Adrenal gland (tissue), 12 donors: ENCODE data around the gene TAOK2. TPM values are rescaled to one million over a fixed set of nuclear protein-coding genes. Genes with fewer than 3 reads are reported as not detected.
"Not testable (repeated sequence)": the region's sequence is repeated elsewhere in the genome, so short reads cannot be mapped to it uniquely, and the experiment has no call there.

Experiments used
- DNase-seq, 7 donors: peaks; one replicate each; pipeline ENCODE4 v3.0.0-alpha.2; 2019 to 2020
- H3K27ac ChIP-seq, 5 donors: fragments of 200-600 bp; sonication (generic) in 4 of 5; 1 replicate in 3 of 5; 2 replicates in 2 of 5; pipeline versions ENCODE4 v1.5.1 to v1.8.0; 2016 to 2020; ENCODE audit warnings: mild to moderate bottlenecking in 1 of 5
- H3K27me3 ChIP-seq: fragments of 200-600 bp; 2 replicates; pipeline ENCODE4 v1.8.0; 2021
- H3K36me3 ChIP-seq, 2 donors: fragments of 200-600 bp; replicated peaks in 1 of 2; 1 replicate in 1 of 2; 2 replicates in 1 of 2; pipeline versions ENCODE4 v1.5.1 to v1.8.0; 2018 to 2022
- H3K4me1 ChIP-seq, 2 donors: fragments of 200-600 bp; replicated peaks in 1 of 2; 1 replicate in 1 of 2; 2 replicates in 1 of 2; pipeline versions ENCODE4 v1.5.1 to v1.8.0; 2018 to 2021
- H3K4me3 ChIP-seq, 4 donors: fragments of 200-600 bp; sonication (generic) in 3 of 4; one replicate each; pipeline ENCODE4 v1.5.1; 2016 to 2018
- H3K9me3 ChIP-seq, 3 donors: fragments of 200-600 bp; sonication (generic) in 1 of 3; replicated peaks in 1 of 3; 1 replicate in 2 of 3; 2 replicates in 1 of 3; pipeline versions ENCODE4 v1.5.1 to v1.8.0; 2016 to 2021
- CTCF ChIP-seq, 6 experiments: fragments of 450-650 bp in 4 of 6; fragments of 200-600 bp in 2 of 6; sonication (generic) in 1 of 6; IDR thresholded peaks; 1 replicate in 5 of 6; 2 replicates in 1 of 6; pipeline versions ENCODE4 v1.5.1 to v1.8.0; 2016 to 2021; ENCODE audit warnings: antibody characterized with exemption in 6 of 6, mild to moderate bottlenecking in 2 of 6, moderate library complexity in 1 of 6
- POLR2A ChIP-seq, 2 donors: fragments of 450-650 bp; IDR thresholded peaks; one replicate each; pipeline ENCODE4 v1.6.1; 2017; ENCODE audit warnings: antibody characterized with exemption in 2 of 2, mild to moderate bottlenecking in 2 of 2, moderate library complexity in 1 of 2
- WGBS, 4 donors: extraction: QIAGEN DNeasy Blood & Tissue Kit in 2 of 4; methylation state at CpG; one replicate each; pipeline versions ENCODE4 v1.1.5 to v1.1.7; 2013 to 2017; 5-methylcytosine and 5-hydroxymethylcytosine counted together
- intact Hi-C, 2 donors: fragments of 100-400 bp; cut with DNase I; formaldehyde crosslinking; loops; one replicate each; pipeline versions ENCODE4 v1.14.1 to v1.15.0; 2022 to 2023
- polyA plus RNA-seq, 3 donors: library from polyadenylated mRNA; stranded (reverse); fragments of 200-250 nt in 2 of 3; fragments of 350-450 nt in 1 of 3; fragmentation: Illumina TruSeq in 1 of 3; extraction: RNeasy Lipid Tissue Mini Kit (QIAGEN cat#74804) in 1 of 3; gene quantifications; one replicate each; pipeline ENCODE4 v1.2.3, GENCODE V29; 2013 to 2014
- total RNA-seq, 9 donors: library from RNA; depleted of rRNA in 4 of 9; stranded (reverse); fragments of >200 nt in 4 of 9; fragments of 120-200 nt in 1 of 9; fragmentation: NEBNext Ultra II Directional in 1 of 9; extraction: Animal tissue kit (Norgen Biotek cat#: 25700) in 1 of 9; gene quantifications; one replicate each; pipeline versions ENCODE4 v1.1.0 to v1.2.4, GENCODE V29; 2013 to 2023
- donor health status: healthy with polysubstance abuse.
- donor health status: Bipolar disorder and iron deficiency.
- donor health status: DM: yes; HTN: yes; CAD: no.
- donor health status: DM: no; HTN: no; CAD: no.
- donor health status: DM: no; HTN: no; CAD: no.
- donor health status: DM: yes; HTN: yes; CAD: no.

Gene TAOK2
- total and polyA plus RNA-seq, 12 donors = 36.6 to 135 (median 72.3) TPM

- DNase-seq = peak in 5 of 7 donors; percentile 24 to 60 (median 36)
- H3K9me3 ChIP-seq = no peaks in the 10 kb centered on the region
- H3K36me3 ChIP-seq = no peaks in the 10 kb centered on the region
- intact Hi-C loops = loop anchor here (5.0 to 10.0 kb wide), 2 partner anchors 46 to 68 kb away; partner anchors contain the start of genes HIRIP3 (in 1 of the 2), INO80E (in 1 of the 2) and TAOK2 (in 1 of the 2)
- H3K4me1 ChIP-seq = peaks cover 26 to 31% of the 10 kb centered on the region in 2 donors
- TF ChIP-seq POLR2A (IDR thresholded peaks at IDR 0.05) (no peak), CTCF (IDR thresholded peaks at IDR 0.05) (no peak)
- peak overlapping the region in 3 of 4 donors; percentile 65 to 88 (median 78) for H3K4me3 ChIP-seq
- peak overlapping the region; percentile 58 to 93 (median 84) for H3K27ac ChIP-seq
- WGBS, 4 donors = 3 to 5% (median 3%) methylated on average over 12 of the region's 12 CpGs
- H3K27me3 ChIP-seq = no peaks in the 10 kb centered on the region
Measured at GRCh38 chr16:29926711-29927052, 47.0 kb upstream of the TAOK2 start.

GRCh38 chr16:29927070-29927905 lies 46.4 kb upstream of the TAOK2 start:
- Histone ChIP-seq H3K9me3 (no peaks in the 10 kb centered on the region), H3K4me3 (peak overlapping the region in 2 of 4 donors; percentile 78 to 88), H3K27me3 (no peaks in the 10 kb centered on the region), H3K27ac (peak overlapping the region in 4 of 5 donors; percentile 49 to 93 (median 78)), H3K4me1 (peaks cover 22 to 27% of the 10 kb centered on the region in 2 donors), H3K36me3 (no peaks in the 10 kb centered on the region)
- intact Hi-C loops = loop anchor here (5.0 to 10.0 kb wide), 2 partner anchors 45 to 68 kb away; partner anchors contain the start of genes HIRIP3 (in 1 of the 2), INO80E (in 1 of the 2) and TAOK2 (in 1 of the 2)
- no peak for TF ChIP-seq POLR2A (IDR thresholded peaks at IDR 0.05)
- no peak for TF ChIP-seq CTCF (IDR thresholded peaks at IDR 0.05)
- peak; percentile 37 to 83 (median 68) for DNase-seq
- 30 to 44% (median 41%) methylated on average over 12 of the region's 12 CpGs for WGBS, 4 donors

GRCh38 chr16:29931750-29932149 lies 41.9 kb upstream of the TAOK2 start:
- H3K27ac ChIP-seq, DNase-seq, H3K4me3 ChIP-seq, intact Hi-C loops, H3K9me3 ChIP-seq, H3K36me3 ChIP-seq, H3K27me3 ChIP-seq, H3K4me1 ChIP-seq: not testable (repeated sequence)
- WGBS, 4 donors = 87 to 100% (median 90%) methylated on average over 1 to 2 of the region's 2 CpGs

- DNase-seq = no peak
- Histone ChIP-seq H3K9me3 (no peaks in the 10 kb centered on the region), H3K4me1 (no peaks in the 10 kb centered on the region), H3K36me3 (no peaks in the 10 kb centered on the region), H3K4me3 (no peak overlapping the region), H3K27me3 (no peaks in the 10 kb centered on the region), H3K27ac (no peak overlapping the region)
- 71 to 88% (median 78%) methylated on average over 4 of the region's 4 CpGs for WGBS, 4 donors
- TF ChIP-seq POLR2A (IDR thresholded peaks at IDR 0.05) (no peak), CTCF (IDR thresholded peaks at IDR 0.05) (no peak)
- intact Hi-C loops = no loop called here
Measured at GRCh38 chr16:29940656-29941055, 33.0 kb upstream of the TAOK2 start.
